ENCODE data around the gene TNFAIP2.

Gene TNFAIP2

DNA sequence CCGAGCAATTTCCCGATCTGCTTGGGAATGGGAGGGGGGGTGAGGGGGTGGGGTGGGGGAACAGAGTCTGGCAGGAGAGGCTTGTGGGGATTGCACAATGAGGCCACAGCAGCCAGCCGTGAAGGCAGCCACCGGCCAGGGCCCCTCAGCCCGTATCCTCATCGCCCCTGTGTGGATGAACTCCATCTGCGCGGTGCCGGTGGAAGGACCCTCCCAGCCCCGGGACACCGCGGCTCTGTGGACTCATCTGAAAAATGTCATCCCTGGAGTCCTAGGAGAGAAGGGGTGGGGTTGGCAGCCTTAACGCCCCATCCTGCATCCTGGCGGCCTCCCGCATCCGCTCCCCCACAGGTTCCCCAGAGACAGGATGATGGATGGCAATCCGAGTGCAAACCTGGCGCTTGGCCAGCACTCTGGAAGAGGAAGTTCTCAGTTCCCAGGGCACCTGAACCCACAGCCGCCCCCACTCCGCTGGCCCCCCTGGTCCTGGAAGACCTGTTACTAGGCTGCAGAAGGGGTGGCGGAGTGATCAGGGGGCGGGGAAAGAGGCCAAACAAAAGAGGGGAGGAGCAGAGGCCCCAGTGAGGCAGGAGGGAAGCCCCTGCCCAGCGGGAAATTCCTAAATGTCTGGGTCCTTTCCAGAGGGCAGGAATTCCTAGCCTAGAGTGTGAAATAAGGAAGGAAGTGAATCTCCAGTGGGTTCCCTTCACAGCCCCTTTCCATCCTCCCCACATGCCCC is 1.2 kb upstream of the TNFAIP2 start:
- H3K4me3 ChIP-seq (replicated peaks; ENCODE audit: low read depth, low read length): peak overlapping the region; percentile 22
- no peak for TF ChIP-seq CTCF (IDR thresholded peaks at IDR 0.05; ENCODE audit: low read length, missing control alignments)
- peak; percentile 92 for DNase-seq (ENCODE audit: low read depth)

DNA sequence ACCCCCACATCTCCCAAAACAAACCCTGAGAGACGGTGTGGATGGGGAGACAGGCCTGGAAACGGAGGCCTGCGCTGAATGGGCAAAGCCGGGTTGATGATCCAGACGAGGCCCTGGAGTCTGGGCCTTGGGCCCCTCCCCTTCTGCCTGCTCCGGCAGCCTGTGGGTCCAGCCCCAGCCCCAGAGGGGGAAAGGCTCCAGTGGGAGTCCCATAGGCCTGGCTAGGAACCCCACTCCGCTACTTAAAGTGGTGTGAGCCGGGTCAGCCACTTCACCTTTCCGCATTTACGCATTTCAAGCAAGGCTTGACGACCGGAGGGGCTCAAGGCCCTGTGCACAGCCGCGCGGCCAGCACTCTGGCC is 695 bp upstream of the TNFAIP2 start:
- peak overlapping the region; percentile 22 for H3K4me3 ChIP-seq (replicated peaks; ENCODE audit: low read depth, low read length)
- no peak for TF ChIP-seq CTCF (IDR thresholded peaks at IDR 0.05; ENCODE audit: low read length, missing control alignments)
- no peak for DNase-seq (ENCODE audit: low read depth)

DNA sequence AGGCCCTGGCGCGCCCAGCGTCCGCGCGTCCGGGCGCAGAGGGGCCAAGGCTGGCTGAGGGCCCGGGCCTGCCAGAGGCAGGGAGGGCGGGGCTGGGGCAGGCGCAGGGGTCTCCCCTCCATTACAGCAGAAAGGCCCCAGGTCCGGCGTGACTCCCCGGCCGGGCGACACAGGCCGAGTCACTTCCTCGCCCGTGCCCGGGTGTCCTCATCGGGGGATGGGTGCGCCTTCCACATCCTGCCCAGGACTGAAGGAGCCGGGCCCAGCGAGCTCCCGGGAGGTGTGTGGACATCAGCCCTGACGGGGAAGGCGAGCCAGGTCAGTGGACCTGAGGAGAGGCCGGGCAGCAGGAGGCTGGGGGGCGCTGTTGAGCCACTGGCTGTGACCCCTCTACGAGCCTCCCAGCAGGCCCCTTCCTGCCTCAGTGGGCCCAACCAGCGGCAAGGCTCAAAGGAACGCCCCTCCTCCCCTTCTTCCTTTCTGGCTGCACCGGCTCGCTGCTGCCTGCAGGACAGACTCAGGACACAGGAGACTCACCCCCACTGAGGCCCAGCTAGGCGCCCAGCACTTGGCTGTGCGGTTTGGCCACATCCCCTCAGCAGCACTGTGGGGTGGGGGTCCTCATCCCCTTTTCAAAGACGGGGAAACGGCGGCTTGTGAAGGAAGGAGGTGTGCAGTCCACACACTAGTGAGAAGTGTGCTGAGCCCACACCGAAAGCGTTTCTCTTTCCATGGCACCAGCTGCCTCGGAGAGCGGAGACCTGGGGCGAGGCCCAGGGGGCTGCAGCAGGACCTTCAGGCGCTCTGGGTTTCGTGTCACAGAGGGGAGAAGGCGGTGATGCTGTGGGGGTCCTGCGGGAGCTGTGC is 606 bp downstream of the TNFAIP2 start:
- DNase-seq (ENCODE audit: low read depth): peak; percentile 41
- H3K4me3 ChIP-seq (replicated peaks; ENCODE audit: low read depth, low read length): peak overlapping the region; percentile 55
- peak; percentile 40 for TF ChIP-seq CTCF (IDR thresholded peaks at IDR 0.05; ENCODE audit: low read length, missing control alignments)

- no peak for TF ChIP-seq CTCF (IDR thresholded peaks at IDR 0.05; ENCODE audit: low read length, missing control alignments)
- H3K4me3 ChIP-seq (replicated peaks; ENCODE audit: low read depth, low read length): peak overlapping the region; percentile 55
Measured at GRCh38 chr14:103124501-103125001, 1.3 kb downstream of the TNFAIP2 start.

GRCh38 chr14:103125098-103126070 is 2.1 kb downstream of the TNFAIP2 start:
- no peak overlapping the region for H3K4me3 ChIP-seq (replicated peaks; ENCODE audit: low read depth, low read length)
- no peak for DNase-seq (ENCODE audit: low read depth)
- TF ChIP-seq CTCF (IDR thresholded peaks at IDR 0.05; ENCODE audit: low read length, missing control alignments): no peak

More at GRCh38 chr14:103124501-103125001, 1.3 kb downstream of the TNFAIP2 start:
- no peak for DNase-seq (ENCODE audit: low read depth)
